SIG-M5 (cell line): ENCODE measurements around the gene EEFSEC.

Source experiments
- DNase-seq: peaks from one replicate; lab custom pipeline; 2025; lab: John Stamatoyannopoulos, UW

The EEFSEC gene

DNA sequence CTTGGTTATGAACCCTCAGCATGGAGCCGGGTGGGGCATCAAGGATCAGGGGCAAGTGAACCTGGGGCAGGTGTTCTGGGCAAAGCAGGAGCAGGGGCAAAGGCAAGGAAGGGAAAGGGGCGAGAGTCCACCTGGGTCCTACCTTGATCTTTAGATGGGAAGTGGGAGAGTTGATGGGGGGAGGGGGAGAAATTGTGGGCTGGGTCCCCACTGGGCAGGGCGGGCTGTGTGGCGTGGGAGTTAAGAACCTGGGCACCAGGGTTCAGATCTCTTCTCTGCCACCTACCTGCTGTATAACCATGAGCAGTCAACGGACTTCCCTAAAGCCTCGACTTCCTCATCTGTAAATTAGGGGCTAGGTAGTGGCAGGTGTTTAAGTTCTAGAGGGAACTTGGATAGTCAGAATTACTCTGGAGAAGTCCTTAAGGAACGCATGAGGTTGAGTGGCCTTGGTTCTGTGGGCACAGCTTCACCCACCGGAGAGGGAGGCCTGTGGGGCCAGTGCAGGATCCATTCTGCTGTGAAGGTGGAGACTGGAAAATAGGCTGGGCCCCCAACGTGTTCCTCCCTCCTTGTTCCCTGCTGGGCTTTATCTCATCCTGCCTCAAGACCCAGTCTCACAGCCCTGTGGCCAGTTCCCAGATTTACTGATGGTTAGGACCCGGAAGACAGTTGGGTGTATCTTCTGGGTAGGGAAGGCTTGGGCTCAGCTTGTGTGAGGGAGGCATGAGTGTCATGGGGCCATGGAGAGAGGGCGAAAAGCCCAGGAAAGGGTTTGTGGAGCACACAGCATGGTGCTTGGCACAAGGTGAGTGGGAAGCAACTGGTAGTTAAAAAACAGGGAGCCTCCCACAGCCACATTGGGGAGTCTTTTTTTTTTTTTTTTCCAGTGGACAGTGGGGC lies 90.6 kb downstream of the EEFSEC start:
- DNase-seq: no peak

- no peak for DNase-seq
Observed at GRCh38 chr3:128245460-128245859, 92.2 kb downstream of the EEFSEC start.

DNA sequence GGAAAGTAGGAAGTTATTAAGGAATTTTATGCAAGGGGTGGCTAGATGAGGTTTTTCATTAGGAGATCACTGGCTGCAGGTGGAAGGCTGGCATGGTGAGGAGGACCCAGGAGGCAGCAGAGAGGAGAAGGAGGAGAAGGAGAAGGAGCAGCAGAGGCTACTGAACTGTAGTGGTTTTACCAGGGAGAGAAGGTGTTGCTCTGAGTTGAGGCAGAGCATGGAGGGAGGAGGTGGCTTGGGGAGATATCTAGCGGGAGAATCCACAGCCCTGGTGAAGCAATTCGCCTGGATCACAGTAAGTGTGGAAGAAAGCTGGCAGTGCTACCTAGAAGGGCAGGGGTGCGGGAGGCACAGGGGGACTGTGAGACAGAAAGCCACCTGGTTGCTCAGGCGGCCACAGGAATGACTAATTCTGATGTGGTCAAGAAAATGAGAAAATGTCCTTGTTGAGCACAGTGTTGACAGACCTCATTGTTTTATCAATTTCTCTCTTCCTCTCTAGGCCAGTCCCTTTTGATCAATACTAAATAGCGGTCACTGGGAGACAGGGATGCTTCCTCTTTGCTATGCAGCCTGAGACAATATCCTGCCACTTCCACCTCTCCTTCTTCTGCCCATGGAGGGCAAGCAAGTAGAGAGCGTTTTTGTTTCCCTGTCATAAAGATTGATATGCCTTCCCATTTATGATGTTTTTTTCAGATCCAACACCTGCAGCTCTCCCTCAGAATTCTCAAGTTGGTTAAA lies 94.6 kb downstream of the EEFSEC start:
- DNase-seq: no peak

DNA sequence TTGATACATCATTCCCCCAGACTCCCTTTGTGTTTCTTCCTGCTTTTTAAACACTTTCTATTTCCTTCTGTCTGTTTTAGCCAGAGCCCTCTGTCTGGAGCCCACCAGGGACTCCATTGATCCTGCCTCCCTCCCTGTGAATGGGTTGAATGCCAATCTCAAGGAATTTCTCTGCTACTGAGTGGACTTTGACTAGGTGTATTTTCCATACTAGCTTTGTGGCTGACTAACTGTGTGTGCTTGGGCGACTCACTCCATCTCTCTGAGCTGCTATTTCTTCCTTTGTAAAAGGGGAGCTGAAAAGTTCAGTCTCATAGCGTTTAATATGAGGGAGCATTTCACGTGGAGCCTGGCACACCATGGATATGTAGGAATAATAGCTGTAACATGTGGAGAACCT lies 98.8 kb downstream of the EEFSEC start:
- DNase-seq: no peak

GRCh38 chr3:128253150-128253549 lies 99.9 kb downstream of the EEFSEC start:
- no peak for DNase-seq

DNA sequence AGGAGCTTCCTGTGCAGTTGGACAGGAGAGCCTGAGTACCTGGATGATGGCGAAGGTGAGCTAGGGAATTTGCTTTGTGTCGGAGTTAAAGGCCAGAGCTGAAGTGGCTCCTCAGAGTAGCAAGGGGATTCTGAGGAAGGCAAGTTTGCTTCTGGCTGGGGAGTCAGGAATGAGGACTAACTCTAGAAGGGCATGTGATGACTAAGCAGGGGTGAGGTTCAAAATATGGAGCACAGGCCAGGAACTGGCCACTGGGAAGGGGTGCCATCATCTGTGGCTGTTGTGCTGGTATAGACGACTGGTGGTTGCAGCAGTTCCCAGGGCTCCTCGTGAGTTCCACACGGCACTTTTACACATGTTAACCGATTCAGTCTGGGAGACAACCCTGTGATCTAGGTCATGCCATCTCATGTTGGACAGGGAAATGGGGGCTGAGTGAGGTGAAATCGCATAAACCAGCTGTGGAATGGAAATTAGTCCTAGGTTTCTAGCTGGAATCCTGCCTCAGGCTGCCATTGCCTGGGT lies 100.8 kb downstream of the EEFSEC start:
- DNase-seq: no peak

GRCh38 chr3:128254967-128255366 lies 101.7 kb downstream of the EEFSEC start:
- no peak for DNase-seq

- DNase-seq: no peak
Observed at GRCh38 chr3:128256131-128256530, 102.8 kb downstream of the EEFSEC start.

DNA sequence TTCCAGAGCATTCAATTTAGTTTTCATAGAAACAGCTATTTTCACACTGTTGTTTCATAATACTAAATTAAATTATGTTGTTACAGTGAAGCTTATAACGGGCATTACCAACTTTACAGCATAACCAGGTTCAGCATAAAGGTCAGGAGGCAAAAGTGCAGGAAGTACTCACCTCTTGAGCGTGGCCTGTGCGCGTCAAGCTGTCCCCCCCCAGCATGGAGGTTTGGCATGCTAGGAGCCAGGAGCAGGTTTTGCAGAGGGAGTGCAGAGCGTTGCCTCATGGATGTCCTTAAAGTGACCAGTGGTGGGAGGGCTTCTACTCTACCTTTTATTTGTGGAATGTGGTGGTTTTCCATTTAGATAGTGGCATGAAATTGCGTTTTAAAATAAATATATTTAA lies 104.4 kb downstream of the EEFSEC start:
- DNase-seq: no peak

GRCh38 chr3:128260275-128260674 lies 107.0 kb downstream of the EEFSEC start:
- no peak for DNase-seq

DNA sequence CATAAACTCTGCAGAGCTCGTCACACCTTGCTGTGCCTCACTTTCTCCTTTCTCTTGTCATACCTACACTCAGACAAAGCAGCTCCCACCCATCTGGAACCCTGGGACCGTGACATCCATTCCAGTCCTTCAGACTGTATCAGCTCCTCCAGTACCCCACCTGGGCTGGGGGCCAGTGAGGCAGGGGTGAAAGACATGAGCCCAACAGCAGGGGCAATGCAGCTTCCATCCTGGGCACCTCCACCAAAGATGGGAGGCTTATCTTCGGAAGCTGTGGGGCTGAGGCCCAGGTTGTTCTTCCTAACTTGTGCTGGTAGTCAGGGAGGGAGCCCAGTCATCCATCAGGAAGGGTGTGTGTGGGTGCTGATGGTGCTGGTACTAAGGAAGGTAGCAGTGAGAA lies 109.2 kb downstream of the EEFSEC start:
- DNase-seq: no peak

- DNase-seq: no peak
Observed at GRCh38 chr3:128263118-128263517, 109.8 kb downstream of the EEFSEC start.

DNA sequence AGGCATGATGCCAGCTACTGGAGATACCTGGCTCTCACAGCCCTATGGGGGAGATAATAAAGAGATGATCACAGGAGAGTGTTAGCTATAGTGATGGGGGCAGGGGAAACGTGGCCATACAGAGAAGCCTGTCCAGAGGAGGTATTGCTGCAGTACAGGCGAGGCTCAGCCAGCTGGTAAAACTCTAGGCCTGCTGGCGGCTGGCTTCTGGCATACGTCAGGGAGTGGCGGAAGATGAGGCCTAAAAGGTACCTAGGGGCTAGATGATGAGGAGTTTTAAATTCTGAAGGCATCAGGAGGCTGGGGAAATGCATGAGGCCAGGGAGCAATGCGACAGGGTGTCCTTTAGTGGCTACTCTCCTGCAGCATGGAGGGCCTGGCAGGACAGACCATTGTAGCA lies 110.7 kb downstream of the EEFSEC start:
- no peak for DNase-seq

GRCh38 chr3:128266453-128266852 lies 113.2 kb downstream of the EEFSEC start:
- DNase-seq: no peak

- no peak for DNase-seq
Observed at GRCh38 chr3:128267541-128267940, 114.3 kb downstream of the EEFSEC start.

GRCh38 chr3:128269006-128269775 lies 115.9 kb downstream of the EEFSEC start:
- DNase-seq: no peak

- DNase-seq: no peak
Observed at GRCh38 chr3:128269796-128270195, 116.5 kb downstream of the EEFSEC start.

GRCh38 chr3:128270559-128271492 lies 117.5 kb downstream of the EEFSEC start:
- no peak for DNase-seq

- DNase-seq: no peak
Observed at GRCh38 chr3:128271536-128272332, 118.5 kb downstream of the EEFSEC start.

DNA sequence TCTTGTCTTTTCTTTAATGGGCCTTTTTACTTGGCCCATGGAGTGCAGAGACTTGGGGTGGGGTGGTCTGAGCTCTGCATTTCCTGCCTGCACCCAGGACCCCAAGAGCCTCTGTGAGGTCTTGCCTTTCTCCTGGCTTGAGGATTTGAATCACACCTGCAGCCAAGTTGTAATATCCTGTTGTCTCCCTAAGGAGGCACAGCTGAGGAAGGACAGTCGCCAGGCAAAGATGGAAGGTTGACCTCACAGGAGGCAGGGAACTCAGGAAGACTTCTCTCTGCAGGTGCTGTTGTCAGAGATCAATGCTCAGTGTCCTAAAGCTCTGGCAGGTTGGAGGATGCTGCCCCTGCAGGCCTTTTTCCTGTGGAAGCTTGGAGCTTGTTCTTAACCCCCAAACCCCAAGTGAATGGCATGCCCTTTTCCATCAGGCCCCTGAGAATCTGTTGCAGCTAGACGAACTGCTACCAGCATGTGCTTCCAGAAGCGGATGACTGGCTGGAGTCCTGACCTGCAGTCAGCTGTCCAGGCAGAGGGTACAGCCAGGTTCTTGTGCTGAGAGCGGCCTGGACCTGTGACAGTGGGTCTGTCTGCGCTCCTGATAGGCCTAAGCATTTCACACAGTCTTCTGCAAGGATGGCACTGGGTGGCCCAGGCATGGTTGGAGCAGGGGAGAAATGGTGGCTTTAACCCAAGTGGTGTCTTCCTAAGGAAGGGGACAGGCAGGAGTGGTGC lies 120.0 kb downstream of the EEFSEC start:
- no peak for DNase-seq
